ENCODE data around the gene RBM17.
"Not testable (repeated sequence)": the region's sequence is repeated elsewhere in the genome, so short reads cannot be mapped to it uniquely, and the experiment has no call there.

DNA sequence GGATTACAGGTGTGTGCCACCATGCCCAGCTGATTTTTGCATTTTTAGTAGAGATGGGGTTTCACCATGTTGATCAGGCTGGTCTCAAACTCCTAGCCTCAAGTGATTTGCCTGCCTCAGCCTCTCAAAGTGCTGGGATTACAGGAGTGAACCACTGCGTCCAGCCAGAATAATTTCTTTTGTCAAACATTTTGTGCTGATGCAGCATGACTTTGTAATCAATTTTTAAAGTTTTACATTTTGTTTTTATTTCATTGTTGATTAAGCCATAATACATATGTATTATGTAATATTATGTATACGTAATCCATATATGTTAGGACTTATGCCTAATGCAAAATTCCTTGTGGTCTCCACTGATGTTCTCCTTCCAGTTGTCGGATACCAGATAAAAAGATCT, 18.8 kb downstream of the RBM17 start:
- TF ChIP-seq, protein P1, sequence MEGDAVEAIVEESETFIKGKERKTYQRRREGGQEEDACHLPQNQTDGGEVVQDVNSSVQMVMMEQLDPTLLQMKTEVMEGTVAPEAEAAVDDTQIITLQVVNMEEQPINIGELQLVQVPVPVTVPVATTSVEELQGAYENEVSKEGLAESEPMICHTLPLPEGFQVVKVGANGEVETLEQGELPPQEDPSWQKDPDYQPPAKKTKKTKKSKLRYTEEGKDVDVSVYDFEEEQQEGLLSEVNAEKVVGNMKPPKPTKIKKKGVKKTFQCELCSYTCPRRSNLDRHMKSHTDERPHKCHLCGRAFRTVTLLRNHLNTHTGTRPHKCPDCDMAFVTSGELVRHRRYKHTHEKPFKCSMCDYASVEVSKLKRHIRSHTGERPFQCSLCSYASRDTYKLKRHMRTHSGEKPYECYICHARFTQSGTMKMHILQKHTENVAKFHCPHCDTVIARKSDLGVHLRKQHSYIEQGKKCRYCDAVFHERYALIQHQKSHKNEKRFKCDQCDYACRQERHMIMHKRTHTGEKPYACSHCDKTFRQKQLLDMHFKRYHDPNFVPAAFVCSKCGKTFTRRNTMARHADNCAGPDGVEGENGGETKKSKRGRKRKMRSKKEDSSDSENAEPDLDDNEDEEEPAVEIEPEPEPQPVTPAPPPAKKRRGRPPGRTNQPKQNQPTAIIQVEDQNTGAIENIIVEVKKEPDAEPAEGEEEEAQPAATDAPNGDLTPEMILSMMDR (conservative IDR thresholded peaks at IDR 0.05; ENCODE audit: low read depth, low read length): not testable (repeated sequence)
- not testable (repeated sequence) for TF ChIP-seq POLR2A (IDR thresholded peaks at IDR 0.05; ENCODE audit: low read depth, low read length); CEBPB (IDR thresholded peaks at IDR 0.05; ENCODE audit: low read depth, low read length); MAZ (IDR thresholded peaks at IDR 0.05; ENCODE audit: borderline replicate concordance, low read depth, low read length); RCOR1 (IDR thresholded peaks at IDR 0.05; ENCODE audit: insufficient replicate concordance, low read length); SMC3 (IDR thresholded peaks at IDR 0.05; ENCODE audit: low read depth, low read length); FOS (IDR thresholded peaks at IDR 0.05; ENCODE audit: low read depth, low read length); RFX5 (IDR thresholded peaks at IDR 0.05; ENCODE audit: low read depth, low read length); BHLHE40 (IDR thresholded peaks at IDR 0.05; ENCODE audit: low read depth, low read length); CHD1 (IDR thresholded peaks at IDR 0.05; ENCODE audit: low read depth, low read length); RAD21 (IDR thresholded peaks at IDR 0.05; ENCODE audit: low read length); MXI1 (IDR thresholded peaks at IDR 0.05; ENCODE audit: borderline replicate concordance, low read depth, low read length)
- TF ChIP-seq, protein P2, sequence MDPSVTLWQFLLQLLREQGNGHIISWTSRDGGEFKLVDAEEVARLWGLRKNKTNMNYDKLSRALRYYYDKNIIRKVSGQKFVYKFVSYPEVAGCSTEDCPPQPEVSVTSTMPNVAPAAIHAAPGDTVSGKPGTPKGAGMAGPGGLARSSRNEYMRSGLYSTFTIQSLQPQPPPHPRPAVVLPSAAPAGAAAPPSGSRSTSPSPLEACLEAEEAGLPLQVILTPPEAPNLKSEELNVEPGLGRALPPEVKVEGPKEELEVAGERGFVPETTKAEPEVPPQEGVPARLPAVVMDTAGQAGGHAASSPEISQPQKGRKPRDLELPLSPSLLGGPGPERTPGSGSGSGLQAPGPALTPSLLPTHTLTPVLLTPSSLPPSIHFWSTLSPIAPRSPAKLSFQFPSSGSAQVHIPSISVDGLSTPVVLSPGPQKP (IDR thresholded peaks at IDR 0.05; ENCODE audit: borderline replicate concordance, low read depth, low read length): not testable (repeated sequence)
- TF ChIP-seq, protein P3, sequence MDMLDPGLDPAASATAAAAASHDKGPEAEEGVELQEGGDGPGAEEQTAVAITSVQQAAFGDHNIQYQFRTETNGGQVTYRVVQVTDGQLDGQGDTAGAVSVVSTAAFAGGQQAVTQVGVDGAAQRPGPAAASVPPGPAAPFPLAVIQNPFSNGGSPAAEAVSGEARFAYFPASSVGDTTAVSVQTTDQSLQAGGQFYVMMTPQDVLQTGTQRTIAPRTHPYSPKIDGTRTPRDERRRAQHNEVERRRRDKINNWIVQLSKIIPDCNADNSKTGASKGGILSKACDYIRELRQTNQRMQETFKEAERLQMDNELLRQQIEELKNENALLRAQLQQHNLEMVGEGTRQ (IDR thresholded peaks at IDR 0.05; ENCODE audit: low read depth, low read length): not testable (repeated sequence)

Data from IMR-90 (cell line).